Motor neuron (in vitro differentiated cells): ENCODE results near the gene SRPK1. TPM values are rescaled to one million over a fixed set of nuclear protein-coding genes. Genes with fewer than 3 reads are reported as not detected.

Experiments used
- ATAC-seq, 8 experiments: fragments of 200-7000 bp; cut with Tn5 transposase; replicated peaks in 6 of 8; 2 replicates each; pipeline ENCODE4 v1.8.0; 2021; ENCODE audit warnings: mild to moderate bottlenecking in 8 of 8, moderate library complexity in 8 of 8
- H3K27ac ChIP-seq, 2 donors: fragments of 250-450 bp; sonication (Bioruptor Pico); 2 replicates each; pipeline ENCODE4 v1.9.0; 2021; ENCODE audit warnings: antibody characterized with exemption in 2 of 2, mild to moderate bottlenecking in 2 of 2, moderate library complexity in 1 of 2
- H3K4me1 ChIP-seq, 2 donors: fragments of 250-450 bp; sonication (Bioruptor Pico); replicated peaks in 1 of 2; 2 replicates each; pipeline ENCODE4 v1.6.1; 2021; ENCODE audit warnings: antibody characterized with exemption in 2 of 2, mild to moderate bottlenecking in 2 of 2, moderate library complexity in 1 of 2
- H3K4me3 ChIP-seq, 5 donors: fragments of 250-450 bp; sonication (Bioruptor Pico); 2 replicates each; pipeline ENCODE4 v1.9.0; 2021; ENCODE audit warnings: antibody characterized with exemption in 5 of 5, mild to moderate bottlenecking in 5 of 5, moderate library complexity in 4 of 5
- WGBS, 10 experiments: fragments of 450-650 bp; shearing (Covaris generic); methylation state at CpG; one replicate each; pipeline ENCODE4 v1.0.0; 2022; 5-methylcytosine and 5-hydroxymethylcytosine counted together
- in situ Hi-C, 9 experiments: fragments of 400-800 bp; cut with MboI; loops; one replicate each; pipeline ENCODE4 v1.15.0; 2021; ENCODE audit warnings: low sequenced_read_pairs in 9 of 9, low pct_unique_long_range_greater_than_20kb in 2 of 9; ENCODE audit not compliant: unreplicated experiment in 9 of 9
- total RNA-seq, 8 experiments: library from RNA; unstranded; fragments of 300-600 nt; gene quantifications; 2 replicates each; pipeline versions ENCODE4 v1.2.3 to v1.2.4, GENCODE V29; 2022

The SRPK1 gene
- total RNA-seq, 8 experiments from 2014 or later = 33.9 to 105 (median 36.5) TPM

DNA sequence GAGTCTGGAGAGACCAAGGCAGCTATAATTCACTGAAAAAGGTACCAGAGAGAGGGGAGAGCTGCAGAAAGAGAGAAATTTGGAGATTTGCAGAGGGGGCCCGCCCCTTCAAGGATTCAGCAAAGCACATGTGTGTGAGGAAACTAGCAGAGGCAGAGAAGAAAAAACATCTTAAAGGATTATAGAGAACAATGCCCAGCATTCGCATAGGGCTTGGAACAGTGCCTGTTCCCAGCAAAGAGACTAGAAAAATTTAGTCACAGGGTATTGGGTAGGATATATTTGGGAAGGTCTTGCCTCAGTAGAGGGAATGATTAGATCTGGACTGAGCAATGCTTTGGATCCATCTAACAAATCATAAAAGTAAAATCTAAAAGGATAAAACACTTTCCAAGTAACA, 44.0 kb downstream of the SRPK1 start:
- WGBS, 10 experiments = 64 to 100% (median 100%) methylated on average over 1 to 2 of the region's 2 CpGs; no CpG with 5 or more reads in 3 of the 10 experiments
- H3K27ac ChIP-seq = no peak overlapping the region
- in situ Hi-C loops = no loop called here
- peak in 1 of 8 experiments; percentile 67 for ATAC-seq
- H3K4me3 ChIP-seq = no peak overlapping the region
- no peaks in the 10 kb centered on the region for H3K4me1 ChIP-seq

- no peaks in the 10 kb centered on the region for H3K4me1 ChIP-seq
- H3K27ac ChIP-seq = no peak overlapping the region
- ATAC-seq = peak in 1 of 8 experiments; percentile 52
- WGBS, 10 experiments = 56 to 100% (median 89%) methylated on average over 1 of the region's 1 CpG; no CpG with 5 or more reads in 2 of the 10 experiments
- H3K4me3 ChIP-seq = no peak overlapping the region
- in situ Hi-C loops = no loop called here
Measured at GRCh38 chr6:35874730-35875129, 46.2 kb downstream of the SRPK1 start.

- WGBS, 10 experiments = 4 to 100% (median 89%) methylated on average over 1 to 4 of the region's 4 CpGs
- Histone ChIP-seq H3K4me3 (no peak overlapping the region), H3K4me1 (no peaks in the 10 kb centered on the region), H3K27ac (no peak overlapping the region)
- ATAC-seq = peak in 3 of 8 experiments; percentile 68 to 95 (median 81)
- in situ Hi-C loops = no loop called here
Measured at GRCh38 chr6:35859367-35859766, 61.5 kb downstream of the SRPK1 start.

DNA sequence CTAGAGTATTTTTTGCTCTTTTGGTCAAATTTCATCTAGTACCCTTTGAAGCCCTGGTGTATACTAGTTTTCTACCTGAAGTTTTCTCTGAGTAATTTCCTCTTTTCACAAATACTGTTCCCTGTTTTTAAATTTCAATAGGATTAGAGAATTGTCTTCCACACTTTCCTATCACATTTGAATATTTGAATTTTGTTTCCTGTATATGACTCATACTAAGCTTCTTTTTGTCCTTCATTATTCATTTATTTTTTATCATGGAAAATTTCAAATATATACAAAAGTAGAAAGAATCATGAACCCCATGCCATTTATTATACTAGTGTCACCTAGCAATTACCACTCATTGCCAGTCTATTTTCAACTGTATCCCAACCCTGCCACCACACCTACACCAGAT, 63.0 kb downstream of the SRPK1 start:
- in situ Hi-C loops = no loop called here
- H3K27ac ChIP-seq = no peak overlapping the region
- H3K4me1 ChIP-seq = no peaks in the 10 kb centered on the region
- ATAC-seq = peak in 2 of 8 experiments; percentile 38 to 63
- H3K4me3 ChIP-seq = no peak overlapping the region

- WGBS, 10 experiments = 83 to 100% (median 100%) methylated on average over 1 of the region's 1 CpG; no CpG with 5 or more reads in 6 of the 10 experiments
- ATAC-seq = no peak
- Histone ChIP-seq H3K4me1 (no peaks in the 10 kb centered on the region), H3K4me3 (no peak overlapping the region), H3K27ac (no peak overlapping the region)
- in situ Hi-C loops = no loop called here
Measured at GRCh38 chr6:35856250-35856649, 64.6 kb downstream of the SRPK1 start.

DNA sequence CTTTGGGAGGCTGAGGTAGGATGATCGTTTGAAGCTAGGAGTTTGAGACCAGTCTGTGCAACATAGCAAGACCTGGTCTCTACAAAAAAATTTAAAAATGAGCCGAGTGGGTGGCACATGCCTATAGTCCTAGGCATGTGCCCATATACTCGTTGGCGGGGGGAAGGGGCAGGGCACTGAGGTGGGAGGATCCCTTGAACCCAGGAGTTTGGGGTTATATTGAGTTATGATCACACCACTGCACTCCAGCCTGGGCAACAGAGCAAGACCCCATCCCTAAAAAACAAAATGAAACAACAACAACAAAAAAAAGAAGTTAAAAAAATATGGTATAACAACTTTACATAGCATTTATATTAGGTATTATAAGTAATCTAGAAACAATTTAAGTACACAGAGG, 67.9 kb downstream of the SRPK1 start:
- Histone ChIP-seq H3K4me1 (no peaks in the 10 kb centered on the region), H3K27ac (no peak overlapping the region), H3K4me3 (no peak overlapping the region)
- ATAC-seq = no peak
- 80 to 100% (median 100%) methylated on average over 1 to 3 of the region's 4 CpGs; no CpG with 5 or more reads in 3 of the 10 experiments for WGBS, 10 experiments
- in situ Hi-C loops = no loop called here

DNA sequence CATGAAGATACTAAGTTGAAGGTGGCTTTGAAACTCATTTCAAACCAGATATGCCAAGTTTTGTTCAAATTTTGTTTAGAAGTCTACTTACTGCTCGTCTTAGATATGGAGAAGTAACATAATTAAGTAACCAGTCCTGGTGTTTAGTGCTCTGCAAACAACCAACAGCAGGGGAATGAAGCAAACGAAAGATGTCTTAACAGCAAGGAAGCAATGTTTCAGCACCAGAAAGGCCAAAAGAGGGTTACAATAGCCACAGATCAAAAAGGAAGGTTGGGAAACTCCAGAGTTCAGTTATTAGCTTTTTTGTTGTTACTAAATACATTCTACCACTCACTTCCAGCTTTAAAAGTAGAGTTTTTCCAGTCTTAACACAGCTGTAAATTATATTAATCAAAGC, 70.7 kb downstream of the SRPK1 start:
- Histone ChIP-seq H3K27ac (no peak overlapping the region), H3K4me3 (no peak overlapping the region), H3K4me1 (no peaks in the 10 kb centered on the region)
- in situ Hi-C loops = no loop called here
- WGBS, 10 experiments = 20 to 100% (median 86%) methylated on average over 1 to 2 of the region's 2 CpGs; no CpG with 5 or more reads in 1 of the 10 experiments
- ATAC-seq = no peak

GRCh38 chr6:35844290-35844689, 76.6 kb downstream of the SRPK1 start:
- Histone ChIP-seq H3K27ac (no peak overlapping the region), H3K4me3 (no peak overlapping the region), H3K4me1 (no peaks in the 10 kb centered on the region)
- ATAC-seq = no peak
- in situ Hi-C loops = no loop called here
- 50 to 100% (median 100%) methylated on average over 1 to 3 of the region's 3 CpGs; no CpG with 5 or more reads in 4 of the 10 experiments for WGBS, 10 experiments

- no peaks in the 10 kb centered on the region for H3K4me1 ChIP-seq
- WGBS, 10 experiments = 90 to 100% (median 95%) methylated on average over 2 to 3 of the region's 3 CpGs; no CpG with 5 or more reads in 2 of the 10 experiments
- ATAC-seq = no peak
- in situ Hi-C loops = no loop called here
- no peak overlapping the region for H3K4me3 ChIP-seq
- no peak overlapping the region for H3K27ac ChIP-seq
Measured at GRCh38 chr6:35842381-35842780, 78.5 kb downstream of the SRPK1 start.

- Histone ChIP-seq H3K4me3 (no peak overlapping the region), H3K27ac (no peak overlapping the region), H3K4me1 (no peaks in the 10 kb centered on the region)
- WGBS, 10 experiments = 40 to 100% (median 73%) methylated on average over 1 of the region's 1 CpG; no CpG with 5 or more reads in 3 of the 10 experiments
- in situ Hi-C loops = no loop called here
- no peak for ATAC-seq
Measured at GRCh38 chr6:35839019-35839418, 81.9 kb downstream of the SRPK1 start.

DNA sequence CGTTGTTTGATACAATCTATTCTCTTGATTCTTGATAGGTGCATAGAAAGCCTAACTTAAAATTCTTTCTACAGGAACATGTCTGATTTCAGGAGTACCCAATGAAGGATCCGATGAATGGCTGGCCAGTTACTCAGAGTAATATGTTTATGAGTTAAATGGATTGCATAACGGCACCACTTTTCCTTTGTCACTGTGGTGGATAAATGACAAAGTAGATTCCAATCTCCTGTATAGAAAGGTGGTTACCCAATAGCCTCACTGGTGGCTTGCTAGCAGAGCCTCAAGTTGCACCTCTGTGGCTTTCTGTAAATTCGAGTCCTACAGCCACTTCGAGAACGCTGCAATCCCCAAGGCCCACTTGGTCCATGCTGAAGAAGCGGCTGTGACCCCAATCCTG, 87.4 kb downstream of the SRPK1 start:
- WGBS, 10 experiments = 88 to 100% (median 91%) methylated on average over 1 to 7 of the region's 7 CpGs; no CpG with 5 or more reads in 1 of the 10 experiments
- no peak overlapping the region for H3K27ac ChIP-seq
- no peak overlapping the region for H3K4me3 ChIP-seq
- in situ Hi-C loops = no loop called here
- no peak for ATAC-seq
- no peaks in the 10 kb centered on the region for H3K4me1 ChIP-seq

DNA sequence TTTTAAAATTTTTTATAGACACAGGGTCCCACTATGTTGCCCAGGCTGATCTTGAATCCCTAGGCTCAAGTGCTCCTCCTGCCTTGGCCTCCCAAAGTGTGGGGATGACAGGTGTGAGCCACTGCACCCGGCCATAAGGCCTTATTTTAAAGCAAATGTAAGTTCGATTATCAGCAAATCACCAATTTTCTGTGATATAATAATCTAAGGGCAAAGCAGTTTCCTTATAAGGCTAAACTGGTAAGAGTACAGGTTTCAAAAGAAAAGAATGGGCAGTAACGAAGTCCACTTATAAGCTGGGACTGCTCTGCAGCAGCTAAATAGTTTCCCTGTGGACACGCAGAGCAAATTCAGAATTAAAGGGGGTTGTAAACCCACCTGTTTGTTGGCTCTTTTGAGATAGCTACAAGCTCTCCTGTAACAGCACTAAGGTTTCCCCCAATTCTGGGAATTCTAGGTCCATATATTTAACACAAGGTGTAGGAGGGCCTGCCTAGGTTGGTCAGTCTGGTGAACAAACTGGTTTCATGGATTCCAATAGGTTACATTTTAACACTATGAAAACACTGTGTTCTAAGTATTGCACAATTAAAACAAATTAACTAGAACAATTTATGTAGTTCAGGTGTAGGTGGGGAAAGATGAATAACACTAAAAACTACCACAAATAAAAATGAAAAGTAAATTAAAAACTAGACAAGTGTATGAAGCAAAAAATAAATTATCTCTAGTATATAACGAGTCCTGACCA, 89.5 kb downstream of the SRPK1 start:
- 86 to 100% (median 96%) methylated on average over 1 to 5 of the region's 5 CpGs for WGBS, 10 experiments
- in situ Hi-C loops = no loop called here
- Histone ChIP-seq H3K4me1 (no peaks in the 10 kb centered on the region), H3K4me3 (no peak overlapping the region), H3K27ac (no peak overlapping the region)
- ATAC-seq = no peak

- in situ Hi-C loops = no loop called here
- no peak for ATAC-seq
Measured at GRCh38 chr6:35829306-35829705, 91.6 kb downstream of the SRPK1 start.

More at GRCh38 chr6:35829306-35829705, 91.6 kb downstream of the SRPK1 start:
- no peak overlapping the region for H3K27ac ChIP-seq
- 80 to 100% (median 100%) methylated on average over 1 to 5 of the region's 5 CpGs; no CpG with 5 or more reads in 4 of the 10 experiments for WGBS, 10 experiments
- H3K4me3 ChIP-seq = no peak overlapping the region
- no peaks in the 10 kb centered on the region for H3K4me1 ChIP-seq
